Medulla oblongata (tissue), 1 donor: ENCODE results near the gene CORO1C.
"Not testable (repeated sequence)": the region's sequence is repeated elsewhere in the genome, so short reads cannot be mapped to it uniquely, and the experiment has no call there.

ENCODE experiments used
- DNase-seq: peaks from one replicate; pipeline ENCODE4 v3.0.0-alpha.2; 2015; ENCODE audit errors: extremely low spot score

CORO1C gene

GRCh38 chr12:108675792-108676191 is 55.5 kb downstream of the CORO1C start:
- DNase-seq: no peak

DNA sequence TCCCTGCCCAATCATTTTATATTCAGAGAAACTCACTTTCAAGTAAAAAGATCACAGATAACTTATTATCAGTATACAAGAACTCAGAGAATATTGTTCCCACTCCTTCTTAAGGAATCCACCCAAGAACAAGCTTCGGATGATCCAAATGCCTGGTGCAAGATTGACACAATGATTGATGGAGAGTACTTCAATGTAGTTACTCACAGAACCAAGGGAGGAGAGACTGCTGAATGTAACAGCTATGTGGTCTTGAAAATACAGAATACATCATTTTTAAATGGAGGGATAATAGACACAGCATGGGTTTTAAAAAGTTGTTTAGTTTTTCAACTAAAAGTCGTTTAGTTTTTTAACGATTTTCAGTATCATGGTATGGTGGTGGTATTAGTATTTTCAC is 59.3 kb downstream of the CORO1C start:
- no peak for DNase-seq

- no peak for DNase-seq
Observed at GRCh38 chr12:108671110-108671509, 60.2 kb downstream of the CORO1C start.

DNA sequence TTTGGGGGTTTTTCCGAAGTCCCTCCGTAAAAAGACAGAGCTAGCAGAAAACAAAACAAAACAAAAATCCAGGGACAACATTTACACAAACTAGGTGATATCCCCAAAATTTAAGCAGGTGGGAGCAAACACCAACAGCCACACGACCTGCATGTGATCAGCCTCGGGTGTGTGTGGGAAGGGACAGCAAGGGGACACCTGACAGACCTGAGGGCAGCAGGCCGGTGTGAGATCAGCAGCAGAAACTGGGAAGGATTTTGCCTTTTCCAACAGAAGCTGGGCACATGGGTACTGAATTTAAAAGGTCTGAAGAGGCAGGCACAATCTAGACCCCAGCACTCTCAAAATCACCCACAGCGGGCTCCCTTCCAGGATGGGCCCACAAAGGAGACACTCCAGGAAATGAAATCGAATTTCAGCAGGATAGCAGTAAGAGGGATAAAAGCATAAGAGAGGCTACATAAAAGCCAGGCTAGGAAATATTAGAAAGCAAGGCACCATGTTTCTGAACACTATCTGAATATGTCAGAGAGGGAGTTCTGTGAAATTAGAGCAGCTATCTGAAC is 61.2 kb downstream of the CORO1C start:
- no peak for DNase-seq

DNA sequence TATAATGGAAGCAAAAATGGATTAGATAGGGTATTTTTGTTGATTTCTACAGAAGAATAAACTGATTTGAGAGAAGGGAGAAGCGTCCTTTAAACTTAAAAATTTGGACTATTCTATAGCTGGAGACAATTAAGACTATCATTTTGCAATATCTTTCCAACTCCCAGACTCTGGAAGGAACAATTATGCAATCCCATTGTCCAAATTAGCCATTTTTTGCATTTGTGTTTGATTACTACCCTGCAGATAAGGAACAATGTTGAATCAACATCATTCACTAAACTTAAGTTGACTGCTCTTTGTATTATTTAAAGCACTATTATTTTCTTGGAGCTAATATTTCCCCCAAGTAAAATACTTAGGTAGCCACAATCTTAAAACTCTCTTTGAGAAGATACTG is 62.8 kb downstream of the CORO1C start:
- DNase-seq: no peak

GRCh38 chr12:108668063-108668462 is 63.3 kb downstream of the CORO1C start:
- DNase-seq: no peak

GRCh38 chr12:108667349-108667748 is 64.0 kb downstream of the CORO1C start:
- DNase-seq: peak; percentile 38

DNA sequence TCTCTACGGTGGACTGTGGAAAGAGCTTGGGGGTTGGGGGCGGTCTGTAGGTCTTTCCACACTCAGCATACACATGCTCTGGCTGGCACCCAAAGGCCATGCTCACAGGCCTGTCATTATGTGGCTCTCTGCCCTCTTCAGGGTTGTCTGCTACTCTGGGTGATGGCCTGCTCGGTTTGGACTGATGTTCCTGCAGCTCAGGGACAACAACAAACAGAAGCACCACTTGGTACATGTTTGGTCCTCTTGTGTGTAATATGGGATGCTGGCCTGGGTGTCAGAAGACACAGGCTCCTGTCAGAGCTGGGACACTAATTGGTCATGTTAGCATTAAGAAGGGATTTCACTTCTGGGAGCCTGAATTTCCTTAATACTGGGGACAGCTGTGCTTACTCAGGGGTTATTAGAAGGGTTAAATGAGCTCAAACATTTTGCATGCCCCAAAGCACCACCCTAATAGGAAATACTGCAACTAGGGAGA is 64.9 kb downstream of the CORO1C start:
- DNase-seq: peak; percentile 63

- no peak for DNase-seq
Observed at GRCh38 chr12:108665608-108666202, 65.6 kb downstream of the CORO1C start.

DNA sequence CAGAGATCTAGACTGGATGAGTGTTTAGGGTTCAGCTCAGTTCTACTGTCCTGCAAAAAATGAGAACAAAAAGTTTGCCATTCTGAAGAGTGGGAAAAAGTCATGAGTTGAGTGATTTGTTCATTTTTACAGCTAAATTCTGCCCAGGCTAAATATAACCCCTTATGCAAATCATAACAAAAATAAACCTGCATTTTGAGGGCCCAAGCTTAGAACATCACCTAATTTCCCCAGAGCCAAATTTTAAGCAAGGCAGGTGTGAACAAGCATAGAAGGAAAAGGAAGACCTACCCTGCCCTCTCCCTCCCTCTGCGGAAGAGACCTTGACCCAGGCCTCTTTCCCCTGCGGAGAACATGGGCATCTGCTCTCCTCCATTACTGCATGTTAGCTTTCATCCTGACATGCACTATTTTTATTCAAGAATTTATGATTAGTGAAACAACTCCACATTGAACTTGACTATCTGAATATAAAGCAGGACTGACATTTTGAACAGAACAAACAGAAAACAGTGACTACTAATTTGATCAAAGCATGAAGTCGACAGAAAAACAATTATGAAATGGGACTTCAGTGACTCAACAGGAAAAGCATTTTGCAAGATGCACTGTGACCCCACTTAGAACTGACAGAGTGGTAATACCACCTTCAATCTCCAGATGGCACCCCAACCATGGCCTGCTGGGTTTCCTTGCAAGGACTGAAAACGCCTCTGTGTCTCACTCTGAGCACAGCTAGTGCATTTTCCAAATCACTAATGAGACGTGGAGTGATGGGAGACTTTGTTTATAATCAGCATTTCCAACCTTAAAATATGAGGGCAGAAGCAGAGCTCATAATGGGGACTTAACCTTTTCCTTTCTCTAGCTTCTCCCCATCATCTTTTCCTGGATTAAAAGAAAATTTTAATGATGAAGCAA is 66.7 kb downstream of the CORO1C start:
- DNase-seq: peak; percentile 97

- no peak for DNase-seq
Observed at GRCh38 chr12:108663324-108664015, 67.8 kb downstream of the CORO1C start.

DNA sequence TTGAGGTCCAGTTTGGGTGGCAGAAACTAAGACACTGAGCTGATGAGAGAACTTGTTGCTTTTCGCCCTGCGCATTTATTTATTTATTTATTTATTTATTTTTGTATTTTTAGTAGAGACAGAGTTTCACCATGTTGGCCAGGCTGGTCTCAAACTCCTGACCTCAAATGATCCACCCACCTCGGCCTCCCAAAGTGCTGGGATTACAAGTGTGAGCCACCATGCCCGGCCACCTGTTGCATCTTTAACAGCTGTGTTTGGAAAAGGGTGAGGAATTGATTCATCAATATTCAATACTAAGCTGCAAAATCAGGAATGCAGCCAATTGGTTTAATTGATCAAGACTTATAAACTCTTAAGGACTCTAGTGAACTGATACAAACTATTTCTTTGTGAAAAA is 73.2 kb downstream of the CORO1C start:
- not testable (repeated sequence) for DNase-seq

DNA sequence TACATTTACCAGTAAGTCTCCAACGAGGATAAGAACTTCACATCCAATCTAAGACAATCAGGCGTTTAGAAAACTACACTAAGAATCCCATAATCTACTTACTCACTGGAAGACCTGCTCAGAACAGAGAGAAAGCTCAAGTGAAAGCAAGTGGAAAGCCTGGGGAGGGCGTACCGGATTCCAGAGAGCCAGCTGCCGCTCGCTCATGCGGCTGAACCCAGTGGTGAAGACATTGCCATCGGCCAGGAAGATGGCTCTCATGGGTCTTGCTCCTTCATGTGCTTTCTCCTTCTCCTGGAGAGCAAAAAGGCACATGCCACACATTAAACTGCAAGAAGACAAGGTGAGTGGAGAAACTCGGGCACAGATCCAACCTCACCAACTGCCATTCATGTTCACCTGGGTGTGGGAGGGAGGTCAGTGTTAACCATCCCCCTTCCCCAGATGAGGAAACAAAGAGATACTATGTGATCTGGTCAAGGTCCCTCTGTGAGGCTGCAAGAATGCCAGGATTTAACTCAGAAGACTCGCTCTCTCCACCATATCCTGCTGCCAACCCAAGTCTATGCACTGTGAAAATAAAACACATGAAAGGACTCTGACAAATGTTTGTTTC is 74.1 kb downstream of the CORO1C start:
- DNase-seq: no peak

- not testable (repeated sequence) for DNase-seq
Observed at GRCh38 chr12:108656247-108656646, 75.1 kb downstream of the CORO1C start.

- not testable (repeated sequence) for DNase-seq
Observed at GRCh38 chr12:108655812-108656175, 75.5 kb downstream of the CORO1C start.

DNA sequence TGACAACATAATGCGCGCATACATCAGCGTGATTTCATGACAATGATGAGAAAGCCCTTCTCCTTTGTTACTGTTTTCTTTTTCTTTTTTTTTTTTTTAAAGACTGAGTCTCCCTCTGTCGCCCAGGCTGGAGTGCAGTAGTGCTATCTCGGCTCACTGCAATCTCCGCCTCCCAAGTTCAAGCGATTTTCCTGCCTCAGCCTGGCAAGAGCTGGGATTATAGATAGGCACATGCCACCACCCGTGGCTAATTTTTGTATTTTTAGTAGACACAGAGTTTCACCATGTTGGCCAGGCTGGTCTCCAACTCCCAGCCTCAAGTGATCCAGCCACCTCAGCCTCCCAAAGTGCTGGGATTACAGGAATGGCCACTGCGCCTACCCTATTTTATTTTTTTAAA is 76.7 kb downstream of the CORO1C start:
- DNase-seq: not testable (repeated sequence)

- DNase-seq: no peak
Observed at GRCh38 chr12:108653922-108654321, 77.4 kb downstream of the CORO1C start.

- DNase-seq: no peak
Observed at GRCh38 chr12:108653082-108653516, 78.2 kb downstream of the CORO1C start.

- DNase-seq: no peak
Observed at GRCh38 chr12:108650083-108650482, 81.2 kb downstream of the CORO1C start.

GRCh38 chr12:108649669-108650068 is 81.6 kb downstream of the CORO1C start:
- no peak for DNase-seq

GRCh38 chr12:108649126-108649525 is 82.2 kb downstream of the CORO1C start:
- no peak for DNase-seq

DNA sequence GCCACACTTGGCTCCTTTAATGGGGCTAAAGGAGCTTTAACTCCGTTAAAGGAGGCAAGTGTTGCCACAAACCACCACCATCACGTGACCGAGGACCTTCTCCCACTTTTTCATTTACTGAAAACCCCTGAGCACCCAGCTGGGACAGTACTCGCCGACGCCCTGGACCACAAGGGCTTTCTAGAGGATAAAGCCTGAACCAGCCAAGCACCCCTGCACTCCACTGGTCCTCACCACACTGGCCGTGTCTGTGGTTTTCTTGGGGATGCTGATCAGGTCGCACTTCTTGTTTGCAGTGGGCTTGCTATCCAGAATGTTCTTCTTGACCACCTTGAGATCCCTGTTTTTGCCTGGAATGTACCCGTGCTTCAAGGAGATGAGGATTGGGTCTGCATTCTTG is 82.9 kb downstream of the CORO1C start:
- no peak for DNase-seq
